HepG2 (cell line): ENCODE data around the gene NACC2.

ENCODE experiments used
- ADNP ChIP-seq: sonication (generic); formaldehyde crosslinking; IDR thresholded peaks from 2 replicates; pipeline ENCODE4 v1.4.0; 2020; ENCODE audit warnings: missing genetic modification reagents
- CTCF ChIP-seq: sonication (generic); formaldehyde crosslinking; IDR thresholded peaks from 2 replicates; pipeline ENCODE4 v1.5.0; 2020; ENCODE audit warnings: mild to moderate bottlenecking, missing genetic modification reagents, moderate library complexity
- FOXK2 ChIP-seq: fragments of 450-650 bp; IDR thresholded peaks from 2 replicates; pipeline ENCODE4 v1.6.1; 2016
- FOXO4 ChIP-seq: sonication (generic); formaldehyde crosslinking; conservative IDR thresholded peaks from 2 replicates; pipeline ENCODE4 v1.8.1; 2023; ENCODE audit warnings: missing genetic modification reagents
- HDAC6 ChIP-seq: fragments of 200-600 bp; sonication (generic); IDR thresholded peaks from 2 replicates; pipeline ENCODE4 v1.7.0; 2017; ENCODE audit warnings: mild to moderate bottlenecking, antibody characterized with exemption, low read length, low read depth
- MYPOP ChIP-seq: sonication (generic); formaldehyde crosslinking; IDR thresholded peaks from 2 replicates; pipeline ENCODE4 v1.8.1; 2023; ENCODE audit warnings: mild to moderate bottlenecking, moderate library complexity, missing genetic modification reagents
- NR3C1 ChIP-seq: sonication (generic); formaldehyde crosslinking; IDR thresholded peaks from 2 replicates; pipeline ENCODE4 v1.4.0; 2020; ENCODE audit warnings: missing genetic modification reagents
- POLR2AphosphoS5 ChIP-seq: IDR thresholded peaks from 2 replicates; pipeline ENCODE4 v1.6.1; 2012; ENCODE audit warnings: low read depth, low read length
- SOX5 ChIP-seq: IDR thresholded peaks from 2 replicates; pipeline ENCODE4 v1.6.1; 2016; ENCODE audit warnings: borderline replicate concordance
- SP1 ChIP-seq, 2 experiments: fragments of 450-650 bp in 1 of 2; sonication (generic) in 1 of 2; formaldehyde crosslinking in 1 of 2; IDR thresholded peaks; 2 replicates each; pipeline versions ENCODE4 v1.4.0 to v1.6.1; 2016 to 2020; ENCODE audit warnings: missing genetic modification reagents in 1 of 2
- SP4 ChIP-seq: sonication (generic); formaldehyde crosslinking; IDR thresholded peaks from 2 replicates; pipeline ENCODE4 v1.8.1; 2023; ENCODE audit warnings: mild to moderate bottlenecking, missing genetic modification reagents
- ZNF547 ChIP-seq: sonication (generic); formaldehyde crosslinking; IDR thresholded peaks from 2 replicates; pipeline ENCODE4 v1.5.1; 2020; ENCODE audit warnings: mild to moderate bottlenecking, missing genetic modification reagents
- ZSCAN12 ChIP-seq: sonication (generic); formaldehyde crosslinking; IDR thresholded peaks from 2 replicates; pipeline ENCODE4 v1.9.0; 2021; ENCODE audit warnings: mild to moderate bottlenecking, missing genetic modification reagents

- no peak for TF ChIP-seq SOX5 (CRISPR knock-in tag)
- TF ChIP-seq ADNP (CRISPR knock-in tag): no peak
- TF ChIP-seq HDAC6: no peak
- TF ChIP-seq POLR2AphosphoS5: no peak
- no peak for TF ChIP-seq FOXO4 (CRISPR knock-in tag)
- no peak for TF ChIP-seq NR3C1 (CRISPR knock-in tag)
- TF ChIP-seq CTCF: no peak
- TF ChIP-seq ZSCAN12 (CRISPR knock-in tag): no peak
- TF ChIP-seq SP1 (IDR thresholded peaks at IDR 0.05): no peak
- no peak for TF ChIP-seq SP1 (CRISPR knock-in tag; IDR thresholded peaks at IDR 0.05)
- no peak for TF ChIP-seq SP4
- no peak for TF ChIP-seq MYPOP (CRISPR knock-in tag)
- no peak for TF ChIP-seq FOXK2
- no peak for TF ChIP-seq ZNF547 (CRISPR knock-in tag)
Measured at GRCh38 chr9:136024286-136024685, 70.8 kb downstream of the NACC2 start.
